HG03442 (cell line): ENCODE data around the gene LIN7B.
"Not testable (repeated sequence)": the region's sequence is repeated elsewhere in the genome, so short reads cannot be mapped to it uniquely, and the experiment has no call there.

ENCODE experiments used
- ATAC-seq: cut with Tn5 transposase; IDR thresholded peaks from one replicate; pipeline ENCODE4 v1.9.1; 2021; ENCODE audit warnings: mild to moderate bottlenecking, moderate library complexity; ENCODE audit not compliant: unreplicated experiment

The LIN7B gene

GRCh38 chr19:49141352-49141751, 27.2 kb downstream of the LIN7B start:
- ATAC-seq, result no peak

GRCh38 chr19:49142866-49143335, 28.7 kb downstream of the LIN7B start:
- ATAC-seq, result peak; percentile 46

- no peak for ATAC-seq
Observed at GRCh38 chr19:49145573-49146407, 31.6 kb downstream of the LIN7B start.

GRCh38 chr19:49146408-49146770, 32.2 kb downstream of the LIN7B start:
- not testable (repeated sequence) for ATAC-seq

- no peak for ATAC-seq
Observed at GRCh38 chr19:49148044-49148682, 34.0 kb downstream of the LIN7B start.

- no peak for ATAC-seq
Observed at GRCh38 chr19:49148784-49149651, 34.8 kb downstream of the LIN7B start.

- ATAC-seq, result no peak
Observed at GRCh38 chr19:49149652-49150105, 35.5 kb downstream of the LIN7B start.

- ATAC-seq, result no peak
Observed at GRCh38 chr19:49150106-49150943, 36.2 kb downstream of the LIN7B start.

- ATAC-seq, result no peak
Observed at GRCh38 chr19:49150944-49151243, 36.7 kb downstream of the LIN7B start.

- ATAC-seq, result no peak
Observed at GRCh38 chr19:49151267-49152118, 37.3 kb downstream of the LIN7B start.

GRCh38 chr19:49152119-49152550, 38.0 kb downstream of the LIN7B start:
- no peak for ATAC-seq

- no peak for ATAC-seq
Observed at GRCh38 chr19:49153167-49153809, 39.1 kb downstream of the LIN7B start.

- ATAC-seq, result no peak
Observed at GRCh38 chr19:49154279-49154678, 40.1 kb downstream of the LIN7B start.

GRCh38 chr19:49155005-49155819, 41.0 kb downstream of the LIN7B start, which contains the start of gene HRC:
Gene HRC (minus strand): TSS chr19:49155396. CDS start chr19:49155237, 159 bp downstream.
- no peak for ATAC-seq

GRCh38 chr19:49155820-49156346, 41.7 kb downstream of the LIN7B start:
- no peak for ATAC-seq

- no peak for ATAC-seq
Observed at GRCh38 chr19:49157445-49158224, 43.5 kb downstream of the LIN7B start, which contains the start of gene TRPM4. Gene TRPM4 (plus strand): TSS chr19:49157792. CDS start chr19:49157867, 75 bp downstream.
